Stimulated activated CD8-positive, alpha-beta memory T cell treated with anti-CD3 and anti-CD28 coated beads, Interleukin-4, amount 100 ng/mL, for 4 hours (primary cell): Measurements from ENCODE around the gene ME1.
"Not testable (repeated sequence)": the region's sequence is repeated elsewhere in the genome, so short reads cannot be mapped to it uniquely, and the experiment has no call there.

Source experiments
- DNase-seq, 2 donors: peaks; one replicate each; pipeline ENCODE4 v3.0.0-alpha.2; 2020; ENCODE audit warnings: low read depth in 2 of 2, low spot score in 1 of 2

The ME1 gene

DNA sequence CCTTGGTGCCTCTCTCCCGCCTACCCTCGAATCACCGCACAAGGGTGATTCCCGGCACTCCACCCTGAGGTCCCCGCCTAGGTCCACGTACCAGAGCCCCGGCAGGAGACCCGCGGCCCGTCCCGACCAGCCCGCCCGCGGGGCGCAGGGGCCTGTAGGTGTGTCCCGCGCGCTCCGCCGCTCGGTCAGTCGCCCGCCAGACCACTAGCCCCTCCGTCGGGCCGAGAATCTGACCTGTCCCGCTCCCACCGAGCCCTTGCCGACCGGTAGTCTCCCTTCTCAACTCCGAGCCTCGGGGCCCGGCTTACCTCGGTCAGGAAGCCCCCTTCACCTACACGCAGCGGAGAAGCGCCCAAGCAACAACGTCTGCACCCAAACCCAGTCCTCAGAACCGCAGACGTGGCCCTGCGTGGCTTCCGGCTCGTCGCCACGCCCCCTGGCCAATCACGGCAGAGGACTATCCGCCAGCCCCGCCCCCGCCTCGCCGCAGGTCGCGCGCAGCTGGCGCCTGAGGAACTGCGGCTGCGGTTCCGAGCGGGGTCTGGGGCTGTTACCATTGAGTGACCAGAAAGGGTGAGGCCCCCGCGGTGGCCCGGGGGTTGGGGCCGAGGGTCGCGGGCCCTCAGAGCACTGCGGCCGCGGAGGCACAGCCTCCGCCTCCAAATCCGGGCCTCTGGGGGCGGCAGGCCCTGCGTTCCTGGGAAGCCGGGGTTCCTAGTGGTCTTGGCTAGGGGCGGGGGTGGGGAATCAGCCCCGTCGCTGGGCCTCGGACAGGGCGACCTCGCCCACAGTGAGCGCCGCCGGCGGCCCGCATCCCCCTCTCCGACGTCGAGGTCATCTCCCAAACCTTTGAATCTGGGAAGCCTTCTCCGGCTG, 237.7 kb downstream of the ME1 start, which contains the start of the genes PGM3 and RWDD2A:
Gene PGM3, minus strand, starts transcription at position 395 of the 876 bp plus-strand sequence. CDS start 2,253 bp downstream, outside the sequence.
Gene RWDD2A, plus strand, starts transcription at position 487 of the 876 bp plus-strand sequence. CDS start 1,095 bp downstream, outside the sequence.
- peak; percentile 66 to 79 for DNase-seq

DNA sequence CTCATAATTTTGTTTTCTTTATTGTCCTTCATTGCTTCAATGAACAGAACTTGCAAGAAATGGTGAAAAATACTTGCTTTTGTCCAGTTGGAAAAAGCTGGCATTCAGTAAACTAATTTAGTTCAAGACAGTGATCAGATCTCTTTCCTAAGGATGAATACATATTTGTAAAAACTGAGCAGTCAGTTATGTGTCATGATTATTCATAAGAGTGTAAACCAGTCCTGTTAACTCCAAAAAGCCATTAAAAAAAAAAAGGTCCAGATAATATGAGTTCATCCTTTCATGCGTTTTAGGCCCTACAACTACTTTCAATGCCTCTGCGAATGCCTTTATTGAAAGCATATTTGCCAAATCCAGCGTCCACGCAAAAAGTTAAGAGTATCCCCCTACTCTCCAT, 238.4 kb downstream of the ME1 start:
- DNase-seq: no peak

DNA sequence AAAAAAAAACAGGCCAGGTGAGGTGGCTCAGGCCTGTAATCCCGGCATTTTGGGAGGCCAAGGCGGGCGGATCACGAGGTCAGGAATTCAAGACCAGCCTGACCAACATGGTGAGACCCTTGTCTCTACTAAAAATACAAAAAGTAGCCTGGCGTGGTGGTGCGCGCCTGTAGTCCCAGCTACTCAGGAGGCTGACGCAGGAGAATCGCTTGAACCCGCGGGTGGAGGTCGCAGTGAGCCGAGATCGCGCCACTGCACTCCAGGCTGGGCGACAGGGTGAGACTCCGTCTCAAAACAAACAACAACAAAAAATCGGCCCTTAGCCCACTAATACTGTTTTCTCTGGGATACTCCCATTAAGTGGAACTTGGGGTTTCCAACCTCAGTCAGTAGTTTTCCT, 238.9 kb downstream of the ME1 start:
- not testable (repeated sequence) for DNase-seq

DNA sequence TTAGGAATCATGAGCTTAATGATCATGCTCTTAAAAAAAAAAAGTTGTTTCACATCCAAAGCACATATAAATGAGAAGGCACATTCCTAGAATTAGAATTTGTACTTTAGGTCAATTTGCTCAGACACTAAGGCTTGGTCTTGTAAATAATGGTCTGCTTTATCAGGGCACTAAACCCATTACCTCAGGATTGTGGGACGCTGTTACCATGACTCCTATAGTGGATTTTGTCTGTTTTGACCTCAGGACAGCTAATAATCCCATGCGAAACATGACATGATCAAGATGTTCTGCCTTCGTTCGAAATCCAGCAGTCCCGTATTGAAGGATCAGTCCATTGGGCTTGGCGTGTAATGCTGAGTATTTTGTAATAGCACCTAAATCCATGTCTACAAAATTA, 240.2 kb downstream of the ME1 start:
- DNase-seq: no peak

DNA sequence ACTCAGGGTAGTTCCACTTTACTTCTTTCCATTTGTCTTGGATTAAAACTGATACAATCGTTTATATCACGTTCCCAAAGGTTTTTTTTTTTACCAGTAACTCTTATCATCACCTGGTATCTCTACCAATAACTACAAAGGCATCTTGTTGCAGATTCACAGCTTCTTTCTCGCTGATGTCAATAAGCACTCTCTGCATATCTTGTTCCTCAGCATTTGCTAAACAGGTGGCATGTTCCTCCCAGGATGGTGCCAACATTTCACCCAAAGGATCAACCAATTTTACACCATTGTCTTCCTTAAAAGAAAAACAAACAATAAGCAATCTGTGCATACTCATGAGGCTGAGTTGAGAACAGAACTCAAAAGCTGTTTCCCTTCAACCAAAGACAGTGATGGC, 242.3 kb downstream of the ME1 start:
- DNase-seq: no peak

DNA sequence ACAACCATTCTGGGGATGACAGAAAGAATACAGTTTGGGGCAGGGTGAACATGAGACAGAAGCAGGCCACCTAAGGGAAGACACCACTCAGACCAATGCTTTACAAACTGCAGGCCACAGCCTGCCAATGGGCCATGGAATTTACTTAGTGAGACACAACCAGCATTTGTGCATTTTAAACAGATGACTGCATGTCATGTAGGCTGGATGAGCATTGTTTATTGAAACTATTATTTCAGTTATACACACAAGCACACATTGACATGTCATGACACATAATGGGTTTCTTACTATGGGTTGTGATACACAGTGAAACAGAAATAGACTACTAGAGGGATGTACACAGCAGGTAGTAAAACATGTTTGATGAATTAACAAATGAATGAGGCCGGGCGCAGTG, 245.8 kb downstream of the ME1 start:
- DNase-seq: no peak

DNA sequence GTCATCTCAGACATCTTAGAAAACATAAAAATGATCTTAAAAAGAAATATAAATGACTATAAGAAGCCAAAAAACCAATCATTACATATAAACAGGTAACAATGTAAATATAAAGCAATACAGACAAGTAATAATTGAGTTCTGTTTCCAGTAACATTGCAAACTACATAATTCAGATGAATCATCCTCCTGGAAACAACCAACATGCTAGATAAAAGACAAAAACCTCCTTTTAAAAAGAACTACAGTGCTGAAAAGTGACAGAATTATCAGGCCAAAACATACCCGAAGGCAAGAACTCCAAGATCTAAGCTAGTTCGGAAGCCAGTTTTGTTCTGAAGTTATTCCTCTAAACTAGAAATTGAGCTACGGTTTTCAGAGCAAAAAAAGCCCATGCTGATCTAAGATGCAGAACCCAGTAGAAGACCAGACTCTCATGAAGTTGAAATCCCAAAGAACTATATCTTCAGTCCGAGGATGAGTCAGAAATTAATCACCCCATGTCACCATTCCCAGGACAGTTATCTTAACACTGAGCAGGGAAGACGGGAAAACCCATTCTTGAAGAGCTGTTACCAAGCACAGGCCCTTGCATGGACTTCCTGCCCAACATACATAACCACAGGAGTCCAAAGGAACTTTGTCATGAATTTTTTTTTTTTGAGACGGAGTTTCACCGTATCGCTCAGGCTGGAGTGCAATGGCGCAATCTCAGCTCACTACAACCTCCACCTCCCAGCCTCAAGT, 247.6 kb downstream of the ME1 start:
- no peak for DNase-seq

DNA sequence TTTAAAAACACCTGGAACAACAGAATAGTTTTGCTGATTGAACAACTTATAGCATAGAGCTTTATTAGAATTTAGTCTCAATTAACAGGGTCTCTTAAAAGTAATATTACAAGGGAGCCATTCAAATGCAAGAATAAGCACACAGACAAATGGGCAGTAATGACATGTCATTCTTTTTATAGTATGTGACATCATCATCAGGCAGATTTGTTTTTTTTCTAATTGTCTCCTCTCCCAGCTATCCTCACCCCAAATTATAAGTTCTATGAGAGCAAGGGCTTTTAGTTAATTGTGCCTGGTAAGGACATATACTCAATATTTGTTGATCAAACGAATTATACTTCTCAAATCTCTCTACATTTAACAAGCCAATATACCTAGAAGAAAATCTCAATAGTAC, 248.7 kb downstream of the ME1 start:
- no peak for DNase-seq

DNA sequence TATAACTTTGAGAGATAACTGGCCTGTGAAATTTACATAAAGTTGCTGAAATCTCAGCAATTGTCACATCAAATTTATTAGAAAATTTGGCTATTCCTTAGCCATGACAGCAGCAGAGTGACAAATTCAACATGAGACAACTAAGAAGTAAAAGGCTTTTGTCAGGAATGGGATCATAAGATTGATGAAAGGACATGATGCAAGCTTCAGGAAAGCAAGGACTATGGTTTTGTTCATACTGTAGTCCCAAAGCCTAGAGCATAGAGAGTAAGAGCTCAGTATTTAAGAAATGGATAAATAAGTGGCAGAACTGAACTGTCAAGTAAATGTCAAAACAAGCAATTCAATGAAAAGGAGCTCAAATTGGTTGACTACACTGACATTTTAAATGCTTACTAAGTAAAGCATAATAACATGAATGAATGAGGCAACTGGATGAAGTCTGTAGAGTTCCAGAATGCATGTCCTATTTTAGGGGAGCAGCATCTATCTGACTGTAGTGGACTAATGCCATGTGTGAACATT, 250.4 kb downstream of the ME1 start:
- DNase-seq: no peak

DNA sequence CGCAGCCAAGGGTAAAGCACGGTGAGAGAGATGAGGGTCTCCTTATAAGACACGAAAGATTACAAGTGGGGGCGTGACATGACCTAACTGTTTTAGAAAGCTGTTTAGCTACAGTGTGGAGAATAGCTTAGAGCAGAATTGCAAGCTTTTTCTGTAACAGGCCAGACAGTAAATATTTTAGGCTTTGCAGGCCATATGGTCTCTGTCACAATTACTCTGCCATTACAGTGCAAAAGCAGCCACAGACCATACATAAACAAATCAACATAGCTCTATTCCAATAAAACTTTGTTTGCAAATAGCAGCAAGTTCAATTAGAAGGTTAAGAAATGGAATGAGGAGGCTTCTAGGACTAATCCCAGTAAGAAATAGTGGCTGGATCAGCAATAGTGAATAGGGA, 254.6 kb downstream of the ME1 start:
- no peak for DNase-seq

DNA sequence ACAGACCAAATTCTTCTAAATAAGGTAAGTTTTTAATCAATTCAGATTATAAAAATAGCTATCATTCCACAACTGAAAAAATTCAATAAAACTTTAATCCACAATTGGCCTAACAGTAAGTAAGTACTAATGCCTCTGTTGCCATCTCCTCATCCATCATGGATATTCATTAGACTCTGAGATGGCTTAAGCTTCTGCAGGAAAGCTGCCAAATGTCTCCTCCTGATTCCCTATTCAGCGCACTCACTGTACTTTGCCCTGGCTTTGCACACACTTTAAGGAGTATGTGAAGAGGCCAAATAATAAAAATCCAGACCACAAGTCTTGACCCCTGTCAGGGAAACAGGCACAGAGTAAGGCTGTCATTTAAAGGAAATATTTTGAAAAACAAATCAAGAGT, 261.3 kb downstream of the ME1 start:
- no peak for DNase-seq

DNA sequence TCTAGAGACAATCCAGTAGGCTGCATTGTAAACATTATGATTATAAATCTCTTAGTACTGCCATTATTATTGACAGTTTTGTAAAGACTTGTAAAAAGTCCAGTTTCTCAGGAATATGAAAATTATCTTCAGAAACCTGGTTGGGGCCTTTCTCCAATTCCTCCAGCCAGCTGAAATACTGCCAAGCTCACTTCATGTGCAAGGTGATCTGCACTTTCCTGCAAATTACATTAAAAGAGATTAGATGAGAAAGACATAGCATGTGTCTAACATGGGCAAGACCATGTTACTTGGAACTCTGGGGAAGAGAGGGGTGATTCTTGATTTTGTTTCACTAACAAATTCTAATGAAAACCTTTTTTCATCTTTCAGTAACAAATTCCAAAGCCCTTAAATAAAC, 261.7 kb downstream of the ME1 start:
- DNase-seq: no peak

DNA sequence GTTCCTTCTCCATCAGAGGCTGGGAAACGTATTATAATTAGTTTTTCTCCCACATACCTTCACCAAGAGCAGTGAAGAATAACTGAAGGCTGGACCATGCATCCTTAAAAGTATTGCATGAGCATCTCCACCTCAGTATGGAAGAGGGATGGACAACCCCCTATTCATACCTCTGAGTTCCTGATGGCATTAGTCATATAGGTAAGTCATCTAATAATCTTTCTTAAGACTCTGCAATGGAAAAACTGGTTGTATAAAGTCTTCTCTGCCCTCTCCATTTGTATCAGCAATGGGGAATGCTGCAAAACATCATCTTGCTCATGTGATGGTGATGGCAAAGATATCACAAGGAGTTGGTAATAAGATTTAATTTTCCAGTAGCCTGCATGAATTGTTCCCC, 262.3 kb downstream of the ME1 start:
- DNase-seq: no peak

DNA sequence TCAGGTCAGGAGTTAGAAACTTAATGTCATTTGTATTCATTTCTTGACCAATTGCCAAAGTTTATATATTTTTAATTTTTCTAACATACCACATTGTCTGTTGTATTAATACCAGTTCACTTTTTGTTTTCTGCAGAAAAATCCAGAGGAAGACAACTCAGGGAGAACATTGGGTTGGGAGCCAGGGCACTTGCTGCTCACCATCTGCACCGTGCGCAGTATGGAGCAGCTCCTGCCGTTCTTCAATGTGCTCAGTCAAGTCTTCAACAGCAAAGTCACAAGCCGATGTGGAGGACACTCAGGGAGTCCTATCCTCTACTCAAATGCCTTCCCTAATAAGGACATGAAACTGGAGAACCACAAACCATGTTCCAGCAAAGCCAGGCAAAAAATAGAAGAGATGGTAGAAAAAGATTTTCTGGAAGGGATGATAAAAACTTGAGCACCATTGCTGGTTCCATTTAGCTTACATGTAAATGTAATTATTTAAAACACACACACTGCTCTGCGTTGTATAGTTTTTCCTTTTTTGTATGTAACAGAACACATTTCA, 263.0 kb downstream of the ME1 start:
- no peak for DNase-seq
